Lung (tissue), 5 donors: ENCODE data around the gene TMPRSS5. TPM values are rescaled to one million over a fixed set of nuclear protein-coding genes. Genes with fewer than 3 reads are reported as not detected.

Source experiments
- polyA plus RNA-seq, 2 donors: library from polyadenylated mRNA; stranded (reverse); fragments of 200-250 nt; gene quantifications; one replicate each; pipeline ENCODE4 v1.2.1, GENCODE V29; 2013
- small RNA-seq: library from RNA; depleted of rRNA; stranded (forward); fragments of <200 nt; gene quantifications from one replicate; pipeline ENCODE3, GENCODE V24; 2014; ENCODE audit warnings: low replicate concordance
- total RNA-seq, 2 donors: library from RNA; depleted of rRNA in 1 of 2; stranded (reverse); fragments of >200 nt in 1 of 2; gene quantifications; one replicate each; pipeline ENCODE4 v1.2.1, GENCODE V29; 2014 to 2021
- donor health status: Bipolar disorder and iron deficiency.
- donor health status: healthy.
- donor health status: DM: yes; HTN: yes; CAD: no.

Gene TMPRSS5
- total and polyA plus RNA-seq, 4 donors: 0.32 to 1.8 (median 0.99) TPM

Small RNA genes lying within 50 kb of the gene (small RNA-seq; reads per million reads assigned to genes)
- gene RPS29P19: not detected

Other genes with a start within 250 kb of the TMPRSS5 start
- under 1 TPM in 1 of 2 donors, not detected in 1; 0.28 TPM for gene DRD2, start 230.9 kb downstream of the TMPRSS5 start, total RNA-seq
- gene DRD2, start 230.9 kb downstream of the TMPRSS5 start, polyA plus RNA-seq: under 1 TPM in 1 of 2 donors, not detected in 1; 0.08 TPM
- gene ZW10, start 67.4 kb upstream of the TMPRSS5 start, total RNA-seq: 10 to 100 TPM; 10.7 to 18.5 TPM
- 1 to 10 TPM; 3.2 to 8.7 TPM for gene ZW10, start 67.4 kb upstream of the TMPRSS5 start, polyA plus RNA-seq
- gene CLDN25, start 73.5 kb upstream of the TMPRSS5 start, total RNA-seq: not detected
- not detected for gene CLDN25, start 73.5 kb upstream of the TMPRSS5 start, polyA plus RNA-seq
- 10 to 100 TPM; 19.3 to 45.3 TPM for gene USP28, start 169.3 kb upstream of the TMPRSS5 start, total RNA-seq
- 1 to 10 TPM; 3.5 to 9.2 TPM for gene USP28, start 169.3 kb upstream of the TMPRSS5 start, polyA plus RNA-seq
- gene HTR3B, start 198.5 kb upstream of the TMPRSS5 start, total RNA-seq: not detected
- under 1 TPM in 1 of 2 donors, not detected in 1; 0.03 TPM for gene HTR3B, start 198.5 kb upstream of the TMPRSS5 start, polyA plus RNA-seq